ENCODE measurements around the gene DPYSL3.
"Not testable (repeated sequence)": the region's sequence is repeated elsewhere in the genome, so short reads cannot be mapped to it uniquely, and the experiment has no call there.

The DPYSL3 gene

DNA sequence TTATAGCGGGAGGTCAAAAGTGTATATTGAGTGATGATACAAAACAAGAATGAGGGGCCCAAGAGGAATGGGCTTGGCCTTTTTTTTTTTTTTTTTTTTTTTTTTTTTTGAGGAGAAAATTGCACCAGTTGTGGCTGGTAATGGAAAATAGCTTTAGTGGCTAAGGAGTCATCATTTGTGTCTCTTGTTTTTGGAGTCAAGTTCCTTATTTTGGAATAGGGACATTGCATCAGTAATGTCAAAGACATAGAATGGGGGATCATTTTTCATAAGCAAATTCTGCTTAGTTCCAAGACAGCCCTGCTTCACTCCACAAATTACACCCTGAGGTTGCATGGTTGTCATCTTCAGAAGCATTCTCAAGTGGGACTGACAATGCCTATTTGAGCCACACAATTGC, 137.7 kb downstream of the DPYSL3 start:
- Mint-ChIP-seq H3K36me3 (ENCODE audit: low read depth) (no peaks in the 10 kb centered on the region), H3K4me3 (no peak overlapping the region), H3K4me1 (ENCODE audit: low read depth) (no peaks in the 10 kb centered on the region), H3K27ac (no peak overlapping the region), H3K9me3 (peaks cover 3% of the 10 kb centered on the region), H3K27me3 (peaks cover 12% of the 10 kb centered on the region)

DNA sequence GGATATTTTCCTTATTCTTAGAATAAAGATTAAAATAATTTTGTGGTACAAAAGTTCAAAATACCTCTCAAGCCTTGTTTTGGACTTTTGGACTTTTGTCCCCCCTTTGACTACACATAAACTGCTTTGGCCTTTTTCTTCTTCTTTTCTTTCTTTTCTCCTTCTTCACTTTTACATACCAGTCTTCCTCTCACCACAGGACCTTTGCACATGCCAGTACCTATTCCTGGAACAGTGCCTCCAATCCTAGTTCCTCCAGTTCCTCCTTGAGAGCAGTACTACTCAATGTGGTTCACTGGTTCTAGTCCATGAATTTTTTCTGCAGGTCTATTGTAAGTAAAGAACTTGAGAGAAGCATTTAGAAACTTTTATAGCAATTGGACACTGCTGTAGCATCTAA, 138.6 kb downstream of the DPYSL3 start:
- Mint-ChIP-seq H3K36me3 (ENCODE audit: low read depth) (no peaks in the 10 kb centered on the region), H3K4me1 (ENCODE audit: low read depth) (no peaks in the 10 kb centered on the region), H3K27ac (no peak overlapping the region), H3K9me3 (peaks cover 3% of the 10 kb centered on the region), H3K27me3 (peaks cover 8% of the 10 kb centered on the region), H3K4me3 (no peak overlapping the region)

DNA sequence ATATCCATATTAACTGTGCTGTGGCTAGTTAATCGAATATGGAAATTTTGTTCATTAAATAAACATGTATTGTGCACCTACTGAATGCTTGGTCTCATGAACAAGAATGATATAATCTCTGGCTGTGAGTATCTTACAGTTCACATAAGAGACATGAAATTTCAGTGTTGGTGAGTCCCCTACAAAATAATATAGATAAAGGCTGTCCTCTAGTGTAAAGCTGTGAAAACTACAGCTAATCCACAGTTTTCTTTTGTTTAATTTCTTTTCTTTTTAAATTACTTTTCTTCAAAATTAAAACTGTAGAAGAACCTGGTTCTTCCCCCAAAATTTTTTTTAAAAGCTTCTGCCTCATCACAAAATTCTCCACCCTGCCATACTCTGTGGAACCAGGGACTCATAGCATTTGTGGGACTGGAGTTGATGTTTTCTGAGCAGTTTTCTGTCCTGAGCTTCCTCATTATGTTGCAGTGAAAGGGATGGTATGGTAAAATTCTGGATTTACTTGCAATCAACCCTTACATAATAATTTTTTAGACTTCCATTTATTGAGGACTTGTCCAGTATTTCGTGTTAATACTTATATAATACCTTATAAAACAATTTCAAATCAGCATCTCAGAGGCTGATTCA, 140.0 kb downstream of the DPYSL3 start:
- Mint-ChIP-seq H3K4me3 (no peak overlapping the region), H3K27ac (no peak overlapping the region), H3K4me1 (ENCODE audit: low read depth) (no peaks in the 10 kb centered on the region), H3K27me3 (peaks cover 8% of the 10 kb centered on the region), H3K9me3 (peaks cover 3% of the 10 kb centered on the region), H3K36me3 (ENCODE audit: low read depth) (no peaks in the 10 kb centered on the region)

DNA sequence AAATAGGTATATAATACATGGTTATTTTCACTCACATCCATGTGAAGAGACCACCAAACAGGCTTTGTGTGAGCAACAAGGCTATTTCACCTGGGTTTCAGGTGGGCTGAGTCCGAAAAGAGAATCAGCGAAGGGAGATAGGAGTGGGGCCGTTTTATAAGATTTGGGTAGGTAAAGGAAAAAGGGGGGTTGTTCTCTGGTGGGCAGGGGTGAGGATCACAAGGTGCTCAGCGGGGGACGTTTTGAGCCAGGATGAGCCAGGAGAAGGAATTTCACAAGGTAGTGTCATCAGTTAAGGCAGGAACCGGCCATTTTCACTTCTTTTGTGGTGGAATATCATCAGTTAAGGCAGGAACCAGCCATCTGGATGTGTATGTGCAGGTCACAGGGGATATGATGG, 142.5 kb downstream of the DPYSL3 start:
- not testable (repeated sequence) for H3K4me3 Mint-ChIP-seq; H3K9me3 Mint-ChIP-seq; H3K27me3 Mint-ChIP-seq; H3K36me3 Mint-ChIP-seq (ENCODE audit: low read depth); H3K27ac Mint-ChIP-seq; H3K4me1 Mint-ChIP-seq (ENCODE audit: low read depth)

DNA sequence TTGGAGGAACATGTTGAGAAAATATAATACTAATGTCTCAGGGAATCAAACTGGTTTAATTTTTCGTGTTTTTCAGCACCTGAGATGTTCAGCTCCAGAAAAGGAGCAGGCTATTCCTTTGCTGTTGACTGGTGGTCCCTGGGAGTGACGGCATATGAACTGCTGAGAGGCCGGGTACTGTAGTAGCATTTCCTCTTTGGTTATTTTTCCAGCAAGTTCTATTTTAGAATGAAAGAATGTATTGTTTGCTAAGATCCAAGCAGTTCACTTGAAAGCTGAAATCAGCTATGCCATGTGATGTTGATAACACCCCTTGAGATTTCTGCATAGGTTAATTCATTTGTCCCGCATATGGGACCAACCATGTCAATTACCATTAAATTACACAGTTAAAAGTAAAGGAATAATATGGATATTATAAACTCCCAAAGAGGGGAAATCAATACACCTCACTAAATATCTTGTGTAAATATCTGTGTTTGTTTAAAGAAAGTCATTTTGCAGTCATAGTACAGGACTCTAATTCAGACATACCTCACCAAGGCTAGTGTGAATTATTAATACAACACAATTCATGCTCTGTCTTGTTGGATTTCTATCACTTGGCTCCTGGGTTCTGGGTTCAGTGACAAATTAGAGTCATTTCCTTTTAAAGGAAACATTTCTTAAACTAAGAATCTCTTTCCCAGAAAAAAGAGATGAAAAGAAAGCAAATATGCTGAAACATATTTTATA, 148.3 kb downstream of the DPYSL3 start:
- Mint-ChIP-seq H3K36me3 (ENCODE audit: low read depth) (no peaks in the 10 kb centered on the region), H3K27ac (no peak overlapping the region), H3K4me3 (no peak overlapping the region), H3K27me3 (peaks cover 8% of the 10 kb centered on the region), H3K4me1 (ENCODE audit: low read depth) (no peaks in the 10 kb centered on the region), H3K9me3 (peaks cover 4% of the 10 kb centered on the region)

DNA sequence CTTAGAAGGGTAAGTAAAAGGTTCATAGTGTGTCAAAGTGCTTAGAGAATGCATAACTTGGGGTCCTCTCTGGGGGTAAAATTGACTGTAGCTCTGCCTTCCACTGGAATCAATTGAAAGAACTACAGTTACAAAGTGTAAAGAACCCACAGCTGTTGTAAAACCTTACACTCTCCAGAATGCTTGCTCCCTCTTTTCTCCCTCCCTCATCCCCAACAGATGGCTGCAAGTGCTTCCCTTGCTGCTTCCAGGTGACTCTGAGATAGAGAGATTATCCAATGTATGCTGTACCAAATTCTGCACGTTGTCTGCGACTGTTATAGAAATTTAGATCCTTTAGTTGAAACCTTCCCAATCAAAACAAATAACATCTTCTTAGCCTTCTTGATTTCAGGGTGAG, 149.1 kb downstream of the DPYSL3 start:
- Mint-ChIP-seq H3K36me3 (ENCODE audit: low read depth) (no peaks in the 10 kb centered on the region), H3K4me3 (no peak overlapping the region), H3K9me3 (peaks cover 4% of the 10 kb centered on the region), H3K27ac (no peak overlapping the region), H3K27me3 (peaks cover 8% of the 10 kb centered on the region), H3K4me1 (ENCODE audit: low read depth) (no peaks in the 10 kb centered on the region)

DNA sequence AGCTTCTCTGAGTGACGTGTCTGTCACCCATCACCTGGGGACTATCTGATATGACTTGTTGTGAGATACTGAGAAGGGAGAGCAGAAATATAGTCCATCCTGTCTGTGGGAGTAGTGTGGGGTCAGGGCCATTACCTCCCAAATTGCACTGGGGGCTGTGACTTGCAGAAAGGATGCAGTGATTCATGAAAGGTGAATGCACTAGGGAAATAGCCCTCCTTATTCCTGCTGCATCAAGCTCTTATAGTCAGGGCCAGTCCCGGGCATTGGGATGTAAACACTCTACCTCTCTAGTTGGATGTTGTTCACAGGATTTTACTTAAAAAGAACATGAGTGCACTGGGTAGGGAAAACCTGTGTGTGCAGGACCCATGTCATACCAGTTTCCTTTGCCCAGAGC, 150.3 kb downstream of the DPYSL3 start:
- Mint-ChIP-seq H3K27ac (no peak overlapping the region), H3K27me3 (peaks cover 8% of the 10 kb centered on the region), H3K4me1 (ENCODE audit: low read depth) (no peaks in the 10 kb centered on the region), H3K4me3 (no peak overlapping the region), H3K36me3 (ENCODE audit: low read depth) (no peaks in the 10 kb centered on the region), H3K9me3 (peaks cover 4% of the 10 kb centered on the region)

DNA sequence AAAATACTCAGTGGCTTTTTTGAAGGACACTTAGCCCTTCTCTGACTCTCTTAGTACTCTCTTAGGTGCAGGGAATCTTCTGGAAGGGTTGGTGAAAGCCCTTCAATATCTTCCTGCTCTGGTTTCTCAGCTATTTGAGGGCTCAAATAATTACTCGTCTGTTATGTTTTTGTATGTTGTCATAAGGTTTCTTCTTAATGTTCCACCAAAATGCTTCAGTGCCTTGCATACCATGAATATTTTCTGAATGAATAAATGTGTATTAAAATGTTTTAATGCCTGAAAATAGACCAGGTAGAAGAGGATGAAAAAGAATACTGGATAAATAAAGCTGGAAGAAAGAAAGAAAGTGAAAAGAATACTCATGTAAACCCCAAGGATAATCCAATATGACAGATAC, 150.8 kb downstream of the DPYSL3 start:
- peaks cover 8% of the 10 kb centered on the region for H3K27me3 Mint-ChIP-seq

DNA sequence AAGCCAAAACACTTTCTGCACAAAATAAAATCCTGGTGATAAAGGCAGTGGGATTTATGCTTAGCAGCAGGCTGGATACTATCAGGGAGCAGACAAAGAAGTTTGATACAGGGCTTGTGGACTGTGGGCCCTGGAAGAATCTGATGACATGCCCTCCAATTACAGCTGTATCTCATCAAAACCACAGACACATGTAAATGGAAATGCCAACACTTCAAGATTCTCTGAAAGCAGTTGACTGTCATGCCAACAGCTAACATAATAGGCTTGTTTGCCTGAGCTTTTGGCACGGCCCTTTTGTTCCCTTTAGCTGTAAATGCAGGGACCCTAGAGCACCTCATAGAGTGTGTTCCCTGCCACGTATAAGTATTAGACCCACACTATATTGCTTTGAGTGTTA, 160.6 kb downstream of the DPYSL3 start:
- H3K4me3 Mint-ChIP-seq = no peak overlapping the region
- H3K27ac Mint-ChIP-seq = no peak overlapping the region
- H3K4me1 Mint-ChIP-seq (ENCODE audit: low read depth) = no peaks in the 10 kb centered on the region
- H3K36me3 Mint-ChIP-seq (ENCODE audit: low read depth) = no peaks in the 10 kb centered on the region
- no peaks in the 10 kb centered on the region for H3K27me3 Mint-ChIP-seq
- no peaks in the 10 kb centered on the region for H3K9me3 Mint-ChIP-seq

More for the DNA sequence above, 150.8 kb downstream of the DPYSL3 start:
- Mint-ChIP-seq H3K4me3 (no peak overlapping the region), H3K4me1 (ENCODE audit: low read depth) (no peaks in the 10 kb centered on the region), H3K27ac (no peak overlapping the region), H3K36me3 (ENCODE audit: low read depth) (no peaks in the 10 kb centered on the region), H3K9me3 (peaks cover 1% of the 10 kb centered on the region)

DNA sequence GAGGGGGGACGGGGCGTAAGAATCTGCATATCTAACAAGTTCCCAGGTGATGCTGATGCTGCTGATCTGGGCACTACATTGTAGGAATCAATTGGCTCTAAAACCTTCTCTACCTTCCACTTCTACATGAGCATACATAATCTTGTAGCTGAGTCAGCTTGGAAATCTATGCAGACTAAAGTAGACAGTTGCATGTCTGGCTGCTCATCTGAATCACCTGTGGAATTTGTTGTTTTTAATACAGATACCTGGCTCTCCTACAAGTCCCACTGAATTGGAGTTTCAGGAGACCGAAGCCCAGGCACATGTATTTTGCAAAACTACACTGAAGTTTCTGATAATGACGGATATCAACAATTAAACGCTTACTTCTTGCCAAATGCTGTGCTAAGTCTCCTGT, 161.4 kb downstream of the DPYSL3 start:
- no peak overlapping the region for H3K27ac Mint-ChIP-seq
- H3K4me1 Mint-ChIP-seq (ENCODE audit: low read depth) = no peaks in the 10 kb centered on the region
- no peaks in the 10 kb centered on the region for H3K27me3 Mint-ChIP-seq
- H3K36me3 Mint-ChIP-seq (ENCODE audit: low read depth) = no peaks in the 10 kb centered on the region
- H3K9me3 Mint-ChIP-seq = no peaks in the 10 kb centered on the region
- no peak overlapping the region for H3K4me3 Mint-ChIP-seq

DNA sequence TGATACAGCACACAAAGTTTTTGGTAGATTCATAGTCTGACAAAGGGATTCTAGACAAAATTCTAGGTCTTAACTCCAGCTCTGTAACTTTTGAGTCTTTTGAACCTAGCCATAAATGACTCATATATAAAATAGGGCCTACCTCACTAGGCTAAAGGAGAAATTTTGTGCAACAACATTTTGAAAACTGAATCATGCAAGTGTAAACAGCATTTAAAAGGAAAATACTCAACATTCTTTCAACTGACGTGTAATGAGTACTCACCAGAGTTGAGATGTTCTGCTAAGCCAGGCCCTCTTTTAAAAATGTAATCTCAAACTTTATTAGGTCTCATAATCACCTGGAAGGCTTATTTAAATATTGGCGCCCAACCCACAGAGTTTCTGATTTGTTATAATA, 161.8 kb downstream of the DPYSL3 start:
- H3K4me1 Mint-ChIP-seq (ENCODE audit: low read depth) = no peaks in the 10 kb centered on the region
- no peak overlapping the region for H3K27ac Mint-ChIP-seq
- H3K9me3 Mint-ChIP-seq = no peaks in the 10 kb centered on the region
- H3K27me3 Mint-ChIP-seq = no peaks in the 10 kb centered on the region
- no peak overlapping the region for H3K4me3 Mint-ChIP-seq
- no peaks in the 10 kb centered on the region for H3K36me3 Mint-ChIP-seq (ENCODE audit: low read depth)

DNA sequence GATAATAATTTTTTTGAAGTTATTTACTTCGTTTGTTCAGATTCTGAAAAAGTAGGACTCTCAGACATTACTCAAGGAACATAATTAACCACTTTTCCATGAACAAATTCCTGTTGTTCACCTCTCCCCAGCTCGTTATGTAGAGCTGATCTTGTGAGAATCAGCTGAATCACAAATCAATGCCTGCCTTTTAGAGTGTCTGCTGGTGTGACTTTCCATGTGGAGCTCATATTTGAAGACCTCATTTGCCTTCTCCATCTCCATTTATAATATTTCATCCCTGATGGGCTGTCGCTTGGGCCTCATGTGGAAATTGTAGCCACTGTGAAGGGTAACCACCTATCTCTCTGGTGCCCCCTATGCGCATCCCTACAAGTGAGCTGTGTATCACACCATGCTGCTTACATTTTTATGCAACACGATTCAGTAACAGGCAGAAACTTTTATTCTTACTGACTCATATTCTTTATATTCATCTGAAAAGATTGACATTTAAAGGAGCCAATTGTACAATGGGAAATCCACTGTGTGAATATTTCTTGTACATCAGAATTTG, 163.8 kb downstream of the DPYSL3 start:
- H3K4me1 Mint-ChIP-seq (ENCODE audit: low read depth) = no peaks in the 10 kb centered on the region
- H3K27ac Mint-ChIP-seq = no peak overlapping the region
- no peaks in the 10 kb centered on the region for H3K36me3 Mint-ChIP-seq (ENCODE audit: low read depth)
- H3K9me3 Mint-ChIP-seq = no peaks in the 10 kb centered on the region
- H3K4me3 Mint-ChIP-seq = no peak overlapping the region
- H3K27me3 Mint-ChIP-seq = peaks cover 4% of the 10 kb centered on the region

DNA sequence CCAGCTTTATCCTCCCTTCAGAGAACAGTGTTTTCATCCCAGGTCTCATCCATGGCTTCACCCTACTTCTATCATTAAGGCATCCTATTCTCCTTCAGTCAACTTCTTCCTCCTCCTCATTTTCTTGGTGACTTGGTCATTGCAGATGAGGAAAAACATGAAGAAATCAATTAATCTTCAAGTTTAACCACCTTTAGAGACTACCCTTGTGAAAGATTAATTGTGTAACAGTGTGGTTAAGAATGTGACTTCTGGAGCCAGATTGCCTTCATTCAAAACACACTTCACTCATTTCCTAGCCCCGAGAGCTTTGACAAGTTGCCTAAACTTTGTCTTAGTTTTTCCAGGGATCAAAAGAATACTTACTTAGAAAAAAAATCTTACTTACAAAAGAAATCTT, 165.0 kb downstream of the DPYSL3 start:
- Mint-ChIP-seq H3K4me3 (no peak overlapping the region), H3K4me1 (ENCODE audit: low read depth) (no peaks in the 10 kb centered on the region), H3K27me3 (peaks cover 4% of the 10 kb centered on the region), H3K27ac (no peak overlapping the region), H3K36me3 (ENCODE audit: low read depth) (no peaks in the 10 kb centered on the region), H3K9me3 (no peaks in the 10 kb centered on the region)

DNA sequence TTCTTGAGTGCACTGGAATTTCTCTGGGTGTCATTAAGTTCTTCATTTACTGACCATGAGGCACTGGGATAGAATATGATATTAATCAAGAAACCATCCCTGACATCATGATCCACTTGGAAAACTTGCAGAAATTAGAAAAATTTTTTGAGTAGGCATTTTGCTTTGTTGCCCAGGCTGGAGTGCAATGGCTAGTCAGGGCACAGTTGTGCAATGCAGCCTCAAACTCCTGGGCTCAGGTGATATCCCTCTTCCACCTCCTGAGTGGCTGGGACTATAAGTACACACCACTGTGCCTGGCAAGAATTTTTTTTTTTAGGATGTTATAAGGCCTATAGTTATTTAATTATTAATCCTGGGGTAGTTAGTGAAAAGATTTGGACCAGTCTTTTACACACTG, 168.5 kb downstream of the DPYSL3 start:
- Mint-ChIP-seq H3K36me3 (ENCODE audit: low read depth) (no peaks in the 10 kb centered on the region), H3K4me1 (ENCODE audit: low read depth) (no peaks in the 10 kb centered on the region), H3K27ac (no peak overlapping the region), H3K27me3 (peaks cover 4% of the 10 kb centered on the region), H3K9me3 (peaks cover 4% of the 10 kb centered on the region), H3K4me3 (no peak overlapping the region)

DNA sequence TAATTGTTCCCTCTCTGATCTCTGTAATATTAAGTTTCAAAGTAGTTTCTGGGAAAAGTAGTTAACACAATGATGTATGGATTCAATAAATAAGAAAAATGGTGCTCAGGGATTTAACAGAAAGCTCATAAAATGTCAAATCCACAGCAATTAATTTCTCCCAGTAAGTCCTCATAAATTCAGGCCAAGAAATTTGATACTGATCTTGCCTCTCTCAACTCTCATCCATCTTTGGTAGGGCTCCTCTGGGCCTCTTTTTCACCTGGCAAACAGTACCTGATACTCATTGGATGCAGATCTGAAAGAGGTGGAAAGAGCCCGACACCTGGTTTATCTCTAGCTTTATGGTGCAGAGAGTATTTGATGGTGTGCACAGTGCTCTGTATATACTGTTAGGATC, 168.9 kb downstream of the DPYSL3 start:
- H3K27ac Mint-ChIP-seq = no peak overlapping the region
- no peaks in the 10 kb centered on the region for H3K36me3 Mint-ChIP-seq (ENCODE audit: low read depth)
- H3K9me3 Mint-ChIP-seq = peaks cover 4% of the 10 kb centered on the region
- no peak overlapping the region for H3K4me3 Mint-ChIP-seq
- H3K4me1 Mint-ChIP-seq (ENCODE audit: low read depth) = no peaks in the 10 kb centered on the region
- peaks cover 4% of the 10 kb centered on the region for H3K27me3 Mint-ChIP-seq
